ENCODE measurements around the gene NLGN4X.

DNA sequence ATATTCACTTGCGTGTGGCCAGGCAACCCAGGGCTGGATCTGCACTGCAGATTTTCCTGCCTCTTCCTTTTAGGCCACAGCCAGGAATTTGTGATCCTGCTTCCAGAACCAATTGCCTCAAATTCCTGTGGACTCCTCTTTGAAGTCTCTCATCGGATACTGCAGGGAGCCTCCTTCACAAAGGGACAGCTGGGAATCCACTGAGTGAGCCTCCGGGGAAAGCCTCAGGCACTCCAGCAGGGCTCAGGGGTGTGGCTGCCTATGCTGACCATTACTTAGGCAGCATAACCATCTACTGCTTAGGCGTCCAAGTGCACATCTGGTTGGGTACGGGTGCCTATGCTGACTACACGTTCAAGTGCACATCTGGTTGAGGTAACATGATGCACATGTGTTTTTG lies 321.5 kb downstream of the NLGN4X start:
- TF ChIP-seq POLR2A (IDR thresholded peaks at IDR 0.05; ENCODE audit: low read depth, low read length) (no peak), POLR2AphosphoS5 (IDR thresholded peaks at IDR 0.05; ENCODE audit: low read depth, low read length) (no peak), TAF1 (IDR thresholded peaks at IDR 0.05; ENCODE audit: low read depth, low read length) (no peak), SPI1 (IDR thresholded peaks at IDR 0.05; ENCODE audit: low read depth, low read length) (no peak), PAX5 (IDR thresholded peaks at IDR 0.05; ENCODE audit: insufficient read depth, low read length, severe bottlenecking) (no peak)
